GM18505 (cell line): Measurements from ENCODE around the gene CHMP4A.
"Not testable (repeated sequence)": the region's sequence is repeated elsewhere in the genome, so short reads cannot be mapped to it uniquely, and the experiment has no call there.

Experiments
- ATAC-seq: cut with Tn5 transposase; IDR thresholded peaks from one replicate; pipeline ENCODE4 v1.9.1; 2021; ENCODE audit not compliant: unreplicated experiment
- POLR2A ChIP-seq: IDR thresholded peaks from 4 replicates; pipeline ENCODE4 v1.6.1; 2011; ENCODE audit warnings: borderline replicate concordance; ENCODE audit not compliant: insufficient read depth, insufficient read length; ENCODE audit errors: extremely low read depth

CHMP4A gene

GRCh38 chr14:24219521-24219920, 6.2 kb upstream of the CHMP4A start:
- TF ChIP-seq POLR2A: no peak
- ATAC-seq: no peak

GRCh38 chr14:24219080-24219479, 5.8 kb upstream of the CHMP4A start:
- ATAC-seq: no peak
- no peak for TF ChIP-seq POLR2A

- not testable (repeated sequence) for ATAC-seq
These were observed 3.6 kb upstream of the CHMP4A start for GRCh38 chr14:24216876-24217275.

- no peak for ATAC-seq
- no peak for TF ChIP-seq POLR2A
These were observed 3.0 kb upstream of the CHMP4A start for GRCh38 chr14:24216345-24216699.

- peak; percentile 89 for TF ChIP-seq POLR2A
- peak; percentile 60 for ATAC-seq
These were observed 2.4 kb upstream of the CHMP4A start, which contains the start of gene MDP1 for GRCh38 chr14:24215495-24216344. Gene MDP1 (minus strand): TSS chr14:24216066. CDS start chr14:24215955, 111 bp downstream.

GRCh38 chr14:24213866-24214662, 776 bp upstream of the CHMP4A start:
- no peak for ATAC-seq

GRCh38 chr14:24211311-24211710, 2.0 kb downstream of the CHMP4A start:
- no peak for ATAC-seq
- peak; percentile 24 for TF ChIP-seq POLR2A

More at GRCh38 chr14:24213866-24214662, 776 bp upstream of the CHMP4A start:
- no peak for TF ChIP-seq POLR2A

GRCh38 chr14:24207625-24208024, 5.7 kb downstream of the CHMP4A start:
- ATAC-seq: no peak
- no peak for TF ChIP-seq POLR2A

GRCh38 chr14:24207104-24207551, 6.2 kb downstream of the CHMP4A start:
- no peak for ATAC-seq
- no peak for TF ChIP-seq POLR2A

- no peak for TF ChIP-seq POLR2A
These were observed 6.8 kb downstream of the CHMP4A start for GRCh38 chr14:24206260-24207103.

GRCh38 chr14:24204163-24205146, 8.8 kb downstream of the CHMP4A start:
- ATAC-seq: no peak
- TF ChIP-seq POLR2A: no peak

More at GRCh38 chr14:24206260-24207103, 6.8 kb downstream of the CHMP4A start:
- no peak for ATAC-seq

- ATAC-seq: not testable (repeated sequence)
These were observed 9.9 kb downstream of the CHMP4A start for GRCh38 chr14:24203249-24203886.

- not testable (repeated sequence) for ATAC-seq
These were observed 10.8 kb downstream of the CHMP4A start for GRCh38 chr14:24202538-24202937.
